MM.1S (cell line): ENCODE results near the gene SESTD1.

ENCODE experiments used
- CTCF ChIP-seq: fragments of 300-600 bp; sonication (generic); IDR thresholded peaks from 2 replicates; pipeline ENCODE4 v1.5.1; 2016; ENCODE audit warnings: antibody characterized with exemption, low read length, mixed read lengths
- EZH2 ChIP-seq: fragments of 300-600 bp; sonication (generic); optimal IDR thresholded peaks from 2 replicates; pipeline ENCODE3; 2017; ENCODE audit warnings: low read depth, mild to moderate bottlenecking, antibody characterized with exemption, low read length, mixed read lengths

- TF ChIP-seq EZH2 (no peak), CTCF (no peak)
These were observed 8.9 kb upstream of the SESTD1 start for GRCh38 chr2:179273461-179273962.
